Measurements from ENCODE around the gene CACTIN.

CACTIN gene

DNA sequence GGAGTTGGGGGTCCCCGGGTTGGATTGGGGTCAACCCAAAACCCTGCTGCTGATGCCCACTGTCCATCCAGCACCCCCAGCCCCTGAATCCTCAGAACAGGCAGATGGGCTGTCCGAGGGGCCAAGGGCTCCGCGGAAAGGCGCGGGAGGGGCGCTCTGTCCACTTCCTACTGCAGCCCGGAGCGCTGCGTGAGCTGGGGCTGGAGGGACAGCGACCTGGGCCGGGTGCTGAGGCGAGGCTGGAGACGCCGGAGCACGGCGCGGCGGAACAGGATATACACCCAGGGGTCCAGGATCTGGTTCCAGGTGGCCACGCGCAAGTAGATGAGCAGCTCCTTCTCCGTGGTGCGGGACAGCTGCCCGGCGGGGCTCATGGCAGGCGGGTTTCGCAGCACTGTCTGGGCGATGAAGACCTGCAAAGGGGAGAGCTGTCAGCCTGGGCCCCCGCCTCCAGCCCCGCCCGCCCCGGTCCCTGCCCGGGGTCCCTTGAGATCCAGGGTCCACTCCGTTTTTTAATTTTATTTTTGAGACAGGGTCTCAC lies 31.0 kb downstream of the CACTIN start:
- Histone ChIP-seq H3K4me1 (no peaks in the 10 kb centered on the region), H3K4me3 (ENCODE audit: low read depth, low read length) (no peak overlapping the region), H3K79me2 (no peaks in the 10 kb centered on the region), H3K9ac (no peak overlapping the region), H3K36me3 (ENCODE audit: control insufficient read depth, insufficient read depth, low read length) (no peaks in the 10 kb centered on the region), H3K27me3 (ENCODE audit: control insufficient read depth, insufficient read depth, low read length) (no peaks in the 10 kb centered on the region), H2AFZ (no peak overlapping the region), H3K4me2 (ENCODE audit: low read length) (no peak overlapping the region), H3K9me3 (ENCODE audit: control insufficient read depth, low read length) (no peaks in the 10 kb centered on the region), H3K27ac (no peak overlapping the region)
- no peak for TF ChIP-seq CTCF (IDR thresholded peaks at IDR 0.05)

GRCh38 chr19:3593156-3593555 lies 33.4 kb downstream of the CACTIN start:
- no peaks in the 10 kb centered on the region for H3K9me3 ChIP-seq (ENCODE audit: control insufficient read depth, low read length)
- no peaks in the 10 kb centered on the region for H3K4me1 ChIP-seq
- H2AFZ ChIP-seq = no peak overlapping the region
- H3K4me2 ChIP-seq (ENCODE audit: low read length) = no peak overlapping the region
- H3K27ac ChIP-seq = no peak overlapping the region
- H3K36me3 ChIP-seq (ENCODE audit: control insufficient read depth, insufficient read depth, low read length) = no peaks in the 10 kb centered on the region
- no peak overlapping the region for H3K9ac ChIP-seq
- no peak overlapping the region for H3K4me3 ChIP-seq (ENCODE audit: low read depth, low read length)
- H3K27me3 ChIP-seq (ENCODE audit: control insufficient read depth, insufficient read depth, low read length) = no peaks in the 10 kb centered on the region
- no peaks in the 10 kb centered on the region for H3K79me2 ChIP-seq
- TF ChIP-seq CTCF (IDR thresholded peaks at IDR 0.05) = no peak

- Histone ChIP-seq H3K4me2 (ENCODE audit: low read length) (no peak overlapping the region), H2AFZ (no peak overlapping the region), H3K27ac (no peak overlapping the region), H3K9ac (no peak overlapping the region), H3K27me3 (ENCODE audit: control insufficient read depth, insufficient read depth, low read length) (no peaks in the 10 kb centered on the region), H3K9me3 (ENCODE audit: control insufficient read depth, low read length) (no peaks in the 10 kb centered on the region), H3K4me1 (no peaks in the 10 kb centered on the region), H3K36me3 (ENCODE audit: control insufficient read depth, insufficient read depth, low read length) (no peaks in the 10 kb centered on the region), H3K4me3 (ENCODE audit: low read depth, low read length) (no peak overlapping the region), H3K79me2 (no peaks in the 10 kb centered on the region)
- no peak for TF ChIP-seq CTCF (IDR thresholded peaks at IDR 0.05)
These were observed 34.5 kb downstream of the CACTIN start for GRCh38 chr19:3591876-3592613.

DNA sequence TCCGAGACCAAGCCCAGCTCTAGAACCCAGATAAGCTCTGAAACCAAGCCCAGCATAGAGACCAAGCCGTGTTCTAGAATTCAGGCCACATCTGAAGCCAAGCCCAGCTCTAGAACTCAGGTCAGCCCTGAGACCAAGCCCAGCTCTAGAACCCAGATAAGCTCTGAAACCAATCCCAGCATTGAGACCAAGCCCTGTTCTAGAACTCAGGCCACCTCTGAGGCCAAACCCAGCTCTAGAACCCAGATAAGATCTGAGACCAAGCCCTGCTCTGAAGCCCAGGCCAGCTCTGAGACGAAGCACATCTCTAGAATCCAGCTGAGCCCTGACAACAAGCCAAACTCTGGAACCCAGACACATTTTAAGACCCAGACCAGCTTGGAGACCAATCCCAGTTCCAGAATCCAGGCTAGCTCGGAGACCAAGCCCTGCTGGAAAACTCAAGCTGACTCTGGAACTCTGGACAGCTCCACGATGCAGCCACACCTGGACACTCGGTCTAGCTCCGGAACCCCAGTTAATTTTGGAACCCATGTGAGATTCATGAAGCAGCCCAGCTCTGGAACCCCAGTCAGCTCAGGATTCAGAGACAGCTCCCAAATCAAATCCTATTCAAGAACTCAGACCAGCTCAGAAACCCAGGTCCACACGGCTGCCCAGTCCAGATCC lies 35.5 kb downstream of the CACTIN start:
- H3K36me3 ChIP-seq (ENCODE audit: control insufficient read depth, insufficient read depth, low read length) = no peaks in the 10 kb centered on the region
- no peak overlapping the region for H3K27ac ChIP-seq
- H3K4me1 ChIP-seq = no peaks in the 10 kb centered on the region

More for the DNA sequence above, 35.5 kb downstream of the CACTIN start:
- H2AFZ ChIP-seq = no peak overlapping the region
- H3K9ac ChIP-seq = no peak overlapping the region
- H3K9me3 ChIP-seq (ENCODE audit: control insufficient read depth, low read length) = no peaks in the 10 kb centered on the region
- H3K4me3 ChIP-seq (ENCODE audit: low read depth, low read length) = no peak overlapping the region
- no peak overlapping the region for H3K4me2 ChIP-seq (ENCODE audit: low read length)
- no peaks in the 10 kb centered on the region for H3K27me3 ChIP-seq (ENCODE audit: control insufficient read depth, insufficient read depth, low read length)
- no peaks in the 10 kb centered on the region for H3K79me2 ChIP-seq
- TF ChIP-seq CTCF (IDR thresholded peaks at IDR 0.05) = no peak

Data from parathyroid adenoma (tissue), 2 donors.